Muscle of arm (tissue), 12 donors: ENCODE data around the gene MBNL3. TPM values are rescaled to one million over a fixed set of nuclear protein-coding genes. Genes with fewer than 3 reads are reported as not detected.
"Not testable (repeated sequence)": the region's sequence is repeated elsewhere in the genome, so short reads cannot be mapped to it uniquely, and the experiment has no call there.

ENCODE experiments used
- DNase-seq: peaks from one replicate; pipeline ENCODE4 v3.0.0-alpha.2; 2013
- polyA plus RNA-seq, 12 donors: library from polyadenylated mRNA; unstranded; fragments of 120-200 nt; gene quantifications; one replicate each; pipeline ENCODE4 v1.2.1, GENCODE V29; 2013; ENCODE audit not compliant: insufficient read length in 12 of 12

The MBNL3 gene
- polyA plus RNA-seq, 12 donors: 11.5 to 31.4 (median 15.2) TPM; not detected in 1

DNA sequence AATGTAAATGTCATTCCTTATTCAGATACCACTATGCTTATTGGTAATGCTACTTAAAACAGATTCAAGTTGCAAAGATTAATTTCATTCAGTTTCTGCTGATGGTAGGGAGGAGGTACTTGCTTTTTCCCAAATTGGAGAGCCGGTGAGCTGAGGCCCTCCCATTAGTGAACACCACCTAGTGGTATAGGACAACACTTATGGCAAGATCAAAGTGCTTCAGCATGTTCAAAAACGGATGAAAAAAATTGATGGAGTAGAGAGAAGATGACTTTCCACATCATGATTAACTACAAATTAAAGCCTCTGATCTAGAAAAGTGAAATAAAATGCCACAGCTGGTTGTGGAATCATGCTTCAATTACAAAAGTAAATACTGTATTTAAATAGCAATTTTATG, 112.9 kb downstream of the MBNL3 start:
- DNase-seq: no peak

- DNase-seq: no peak
Observed at GRCh38 chrX:132373610-132374009, 115.2 kb downstream of the MBNL3 start.

- peak; percentile 16 for DNase-seq
Observed at GRCh38 chrX:132369617-132370326, 119.1 kb downstream of the MBNL3 start.

DNA sequence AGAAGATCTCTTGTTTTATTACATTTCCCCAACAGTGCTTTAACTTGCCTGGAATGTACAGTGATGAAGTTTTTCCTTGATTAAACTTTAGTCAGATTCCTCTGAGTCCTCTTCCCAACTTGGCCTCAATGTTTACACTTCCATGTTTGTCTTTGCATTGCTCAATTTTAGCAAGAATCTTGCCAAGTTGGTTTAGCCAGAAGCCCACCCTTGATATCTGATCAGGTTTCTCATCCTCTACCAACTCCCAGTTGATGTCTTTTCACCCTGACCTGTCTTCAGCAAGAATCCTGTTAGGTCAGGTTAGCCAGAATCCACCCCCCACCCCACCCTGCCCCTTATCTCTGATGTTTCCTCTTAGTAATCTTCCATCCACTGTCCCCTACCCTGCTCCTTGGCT, 120.9 kb downstream of the MBNL3 start:
- DNase-seq: no peak

- no peak for DNase-seq
Observed at GRCh38 chrX:132367314-132367713, 121.5 kb downstream of the MBNL3 start.

GRCh38 chrX:132365490-132365889, 123.3 kb downstream of the MBNL3 start:
- DNase-seq: no peak

GRCh38 chrX:132364313-132364712, 124.5 kb downstream of the MBNL3 start:
- no peak for DNase-seq

GRCh38 chrX:132353430-132353829, 135.4 kb downstream of the MBNL3 start:
- no peak for DNase-seq

GRCh38 chrX:132336172-132336571, 152.7 kb downstream of the MBNL3 start:
- no peak for DNase-seq

DNA sequence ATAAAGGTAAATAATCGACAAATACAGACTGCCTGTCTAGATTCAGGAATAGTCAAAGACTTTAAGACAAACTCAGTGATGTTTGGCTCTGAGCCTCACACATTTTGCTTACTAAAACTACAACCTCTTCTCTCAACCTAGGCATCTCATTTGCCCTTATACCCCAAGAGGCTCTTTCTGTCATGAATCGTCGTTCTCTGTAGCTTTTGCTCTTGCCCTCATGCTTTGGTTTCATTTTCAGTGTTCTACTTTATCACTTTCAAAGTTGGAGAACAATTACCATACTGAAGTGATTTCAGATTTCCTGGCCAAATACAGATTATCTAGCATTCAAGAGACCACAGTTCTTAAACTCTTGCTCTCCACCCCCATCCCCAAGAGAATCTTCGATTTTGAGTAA, 155.5 kb downstream of the MBNL3 start:
- no peak for DNase-seq

- no peak for DNase-seq
Observed at GRCh38 chrX:132331532-132331931, 157.3 kb downstream of the MBNL3 start.

- DNase-seq: no peak
Observed at GRCh38 chrX:132331000-132331399, 157.8 kb downstream of the MBNL3 start.

- DNase-seq: no peak
Observed at GRCh38 chrX:132330156-132330729, 158.6 kb downstream of the MBNL3 start.

- DNase-seq: not testable (repeated sequence)
Observed at GRCh38 chrX:132326960-132327359, 161.9 kb downstream of the MBNL3 start.
